Measurements from ENCODE around the gene SDK1. TPM values are rescaled to one million over a fixed set of nuclear protein-coding genes. Genes with fewer than 3 reads are reported as not detected.

Gene SDK1
- total and polyA plus RNA-seq, 4 donors: 0.12 to 0.47 (median 0.36) TPM

GRCh38 chr7:4185136-4185535 lies 884.1 kb downstream of the SDK1 start:
- WGBS: 93% methylated on average over 6 of the region's 6 CpGs
- Histone ChIP-seq H3K4me1 (ENCODE audit: control insufficient read depth in 4 of 4, insufficient read depth in 4 of 4, low read length in 3 of 4) (peaks cover 0 to 4% (median 0%) of the 10 kb centered on the region in 4 donors), H3K9ac (ENCODE audit: low read depth in 1 of 2, low read length in 2 of 2) (no peak overlapping the region), H3K27me3 (ENCODE audit: control insufficient read depth in 4 of 4, insufficient read depth in 4 of 4, low read length in 3 of 4) (no peaks in the 10 kb centered on the region), H3K9me3 (ENCODE audit: control insufficient read depth in 4 of 4, low read length in 3 of 4) (no peaks in the 10 kb centered on the region), H3K36me3 (ENCODE audit: control insufficient read depth in 4 of 4, insufficient read depth in 3 of 4, low read depth in 1 of 4, low read length in 3 of 4) (no peaks in the 10 kb centered on the region), H3K27ac (ENCODE audit: low read depth in 1 of 2, low read length in 2 of 2) (no peak overlapping the region), H3K4me3 (ENCODE audit: low read depth in 1 of 3, low read length in 3 of 3) (no peak overlapping the region)
- TF ChIP-seq JUND (IDR thresholded peaks at IDR 0.05) (no peak), ATF3 (IDR thresholded peaks at IDR 0.05) (no peak), FOXA2 (IDR thresholded peaks at IDR 0.05) (no peak), SP1 (IDR thresholded peaks at IDR 0.05) (no peak), TAF1 (conservative IDR thresholded peaks at IDR 0.05) (no peak), ZBTB33 (IDR thresholded peaks at IDR 0.05) (no peak), NR2F2 (IDR thresholded peaks at IDR 0.05) (no peak)
- DNase-seq (ENCODE audit: low spot score): no peak

GRCh38 chr7:4185721-4186512 lies 884.9 kb downstream of the SDK1 start:
- WGBS: 77% methylated on average over 15 of the region's 15 CpGs
- no peak overlapping the region for H3K9ac ChIP-seq (ENCODE audit: low read depth in 1 of 2, low read length in 2 of 2)
- no peak for DNase-seq (ENCODE audit: low spot score)
- no peaks in the 10 kb centered on the region for H3K36me3 ChIP-seq (ENCODE audit: control insufficient read depth in 4 of 4, insufficient read depth in 3 of 4, low read depth in 1 of 4, low read length in 3 of 4)
- H3K27ac ChIP-seq (ENCODE audit: low read depth in 1 of 2, low read length in 2 of 2): no peak overlapping the region
- no peaks in the 10 kb centered on the region for H3K9me3 ChIP-seq (ENCODE audit: control insufficient read depth in 4 of 4, low read length in 3 of 4)
- H3K27me3 ChIP-seq (ENCODE audit: control insufficient read depth in 4 of 4, insufficient read depth in 4 of 4, low read length in 3 of 4): no peaks in the 10 kb centered on the region
- no peak overlapping the region for H3K4me3 ChIP-seq (ENCODE audit: low read depth in 1 of 3, low read length in 3 of 3)
- TF ChIP-seq CTCF (IDR thresholded peaks at IDR 0.05; ENCODE audit: low read depth, low read length, missing input control) (no peak), SP1 (IDR thresholded peaks at IDR 0.05) (no peak), EGR1 (IDR thresholded peaks at IDR 0.05; ENCODE audit: low read depth in 2 of 2) (no peak), FOXA1 (IDR thresholded peaks at IDR 0.05) (no peak)
- peaks cover 0 to 4% (median 0%) of the 10 kb centered on the region in 4 donors for H3K4me1 ChIP-seq (ENCODE audit: control insufficient read depth in 4 of 4, insufficient read depth in 4 of 4, low read length in 3 of 4)

- WGBS: 89% methylated on average over 9 of the region's 9 CpGs
- no peak for DNase-seq (ENCODE audit: low spot score)
- TF ChIP-seq FOXA2 (IDR thresholded peaks at IDR 0.05) (no peak), GABPA (IDR thresholded peaks at IDR 0.05 in 1 of 2, conservative IDR thresholded peaks at IDR 0.05 in 1 of 2) (no peak), MAX (IDR thresholded peaks at IDR 0.05) (no peak), HNF4G (IDR thresholded peaks at IDR 0.05) (no peak), HNF4A (conservative IDR thresholded peaks at IDR 0.05) (no peak), NR2F2 (IDR thresholded peaks at IDR 0.05) (no peak), REST (IDR thresholded peaks at IDR 0.05) (no peak), RAD21 (IDR thresholded peaks at IDR 0.05) (no peak), ZBTB33 (IDR thresholded peaks at IDR 0.05) (no peak), FOXA1 (IDR thresholded peaks at IDR 0.05) (no peak), JUND (IDR thresholded peaks at IDR 0.05) (no peak), EGR1 (IDR thresholded peaks at IDR 0.05; ENCODE audit: low read depth in 2 of 2) (no peak), YY1 (IDR thresholded peaks at IDR 0.05) (no peak), ATF3 (IDR thresholded peaks at IDR 0.05) (no peak)
Observed at GRCh38 chr7:4186513-4186780, 885.4 kb downstream of the SDK1 start.

More at GRCh38 chr7:4186513-4186780, 885.4 kb downstream of the SDK1 start:
- Histone ChIP-seq H3K9me3 (ENCODE audit: control insufficient read depth in 4 of 4, low read length in 3 of 4) (no peaks in the 10 kb centered on the region), H3K9ac (ENCODE audit: low read depth in 1 of 2, low read length in 2 of 2) (no peak overlapping the region), H3K4me1 (ENCODE audit: control insufficient read depth in 4 of 4, insufficient read depth in 4 of 4, low read length in 3 of 4) (peaks cover 0 to 4% (median 0%) of the 10 kb centered on the region in 4 donors), H3K27me3 (ENCODE audit: control insufficient read depth in 4 of 4, insufficient read depth in 4 of 4, low read length in 3 of 4) (no peaks in the 10 kb centered on the region), H3K27ac (ENCODE audit: low read depth in 1 of 2, low read length in 2 of 2) (no peak overlapping the region), H3K4me3 (ENCODE audit: low read depth in 1 of 3, low read length in 3 of 3) (no peak overlapping the region), H3K36me3 (ENCODE audit: control insufficient read depth in 4 of 4, insufficient read depth in 3 of 4, low read depth in 1 of 4, low read length in 3 of 4) (no peaks in the 10 kb centered on the region)

Measured in liver (tissue), 9 donors.